T-helper 2 cell treated with Interferon-gamma antibody and Interleukin-4, amounts not matched to agents 100 ng/mL and 5 ng/mL, for 36 hours (primary cell): Measurements from ENCODE around the gene TNRC6C. TPM values are rescaled to one million over a fixed set of nuclear protein-coding genes. Genes with fewer than 3 reads are reported as not detected.
"Not testable (repeated sequence)": the region's sequence is repeated elsewhere in the genome, so short reads cannot be mapped to it uniquely, and the experiment has no call there.

Experiments
- intact Hi-C: fragments of 100-400 bp; cut with micrococcal nuclease; formaldehyde crosslinking; loops from one replicate; pipeline ENCODE4 v1.15.1; 2023
- total RNA-seq: library from RNA; stranded (reverse); gene quantifications from 2 replicates; pipeline ENCODE4 v1.2.3, GENCODE V29; 2022

The TNRC6C gene
- total RNA-seq, 1 donor from 2014 or later = 38.8 TPM

DNA sequence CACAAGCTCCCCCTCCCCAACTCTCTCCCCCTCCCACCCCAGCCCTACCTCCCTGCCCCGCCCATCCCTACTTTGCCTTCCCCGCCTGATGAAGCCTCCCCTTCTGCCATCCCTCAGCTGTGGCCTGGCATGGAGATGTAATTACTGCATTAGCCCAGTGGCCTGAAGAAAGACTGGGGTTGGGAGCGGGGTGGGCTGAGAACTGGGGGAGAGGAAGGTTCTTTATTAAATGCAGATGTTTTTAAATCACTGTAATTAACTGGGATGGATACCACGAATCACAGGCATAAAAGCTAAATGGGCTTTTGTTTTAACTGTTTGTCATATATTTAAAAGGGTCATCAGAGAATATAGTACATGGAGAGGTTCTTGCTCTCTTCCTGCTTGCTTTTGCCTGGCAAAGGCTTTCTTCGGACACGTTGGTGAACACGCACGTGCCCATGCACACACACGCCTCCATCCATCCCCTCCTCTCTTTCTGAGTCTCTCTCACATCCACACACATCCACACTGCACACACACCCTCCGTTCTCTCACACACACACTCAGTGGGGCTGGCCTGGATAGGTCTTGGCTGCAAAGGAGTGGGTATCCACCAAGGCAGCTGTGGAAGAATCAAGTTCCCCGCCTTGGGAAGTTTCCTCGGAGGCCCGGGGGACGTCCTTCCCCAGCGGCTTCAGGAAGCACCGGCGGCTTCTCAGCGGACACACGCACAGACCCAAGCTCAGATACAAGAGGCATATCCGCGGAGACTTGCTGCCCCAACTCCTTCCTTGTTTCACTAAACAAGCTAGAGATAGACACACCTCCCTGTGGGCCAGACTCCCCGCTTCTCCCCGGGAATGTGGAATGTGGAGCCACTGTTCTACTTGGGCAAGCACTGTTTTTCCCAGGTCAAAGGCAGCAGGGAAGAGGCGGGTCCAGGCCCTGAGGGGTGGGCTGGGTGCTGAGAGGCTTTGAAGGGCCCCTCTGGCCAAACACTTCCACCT is 27.4 kb upstream of the TNRC6C start:
- intact Hi-C loops = no loop called here

- intact Hi-C loops = no loop called here
These were observed 24.6 kb upstream of the TNRC6C start for GRCh38 chr17:77933777-77934398.

GRCh38 chr17:77935121-77935571 is 23.4 kb upstream of the TNRC6C start:
- intact Hi-C loops = no loop called here

- intact Hi-C loops = not testable (repeated sequence)
These were observed 22.8 kb upstream of the TNRC6C start for GRCh38 chr17:77935744-77936143.

- intact Hi-C loops = no loop called here
These were observed 21.6 kb upstream of the TNRC6C start for GRCh38 chr17:77936881-77937280.

DNA sequence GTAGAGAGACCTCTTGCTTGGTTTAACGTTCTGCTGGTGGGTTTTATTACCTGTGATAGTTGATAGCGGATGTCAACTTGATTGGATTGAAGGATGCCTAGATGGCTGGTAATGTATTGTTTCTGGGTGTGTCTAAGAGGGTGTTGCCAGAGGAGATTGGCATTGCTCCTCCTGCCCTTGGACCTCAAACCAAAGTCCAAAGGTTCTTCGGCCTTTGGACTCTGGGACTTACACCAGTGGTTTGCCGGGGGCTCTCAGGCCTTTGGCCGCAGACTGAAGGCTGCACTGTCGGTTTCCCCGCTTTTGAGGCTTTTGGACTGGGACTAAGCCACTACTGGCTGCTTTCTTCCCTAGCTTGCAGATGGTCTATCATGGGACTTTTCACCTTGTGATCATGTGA is 17.5 kb upstream of the TNRC6C start:
- intact Hi-C loops = no loop called here

GRCh38 chr17:77942112-77942988 is 16.2 kb upstream of the TNRC6C start:
- intact Hi-C loops = no loop called here

DNA sequence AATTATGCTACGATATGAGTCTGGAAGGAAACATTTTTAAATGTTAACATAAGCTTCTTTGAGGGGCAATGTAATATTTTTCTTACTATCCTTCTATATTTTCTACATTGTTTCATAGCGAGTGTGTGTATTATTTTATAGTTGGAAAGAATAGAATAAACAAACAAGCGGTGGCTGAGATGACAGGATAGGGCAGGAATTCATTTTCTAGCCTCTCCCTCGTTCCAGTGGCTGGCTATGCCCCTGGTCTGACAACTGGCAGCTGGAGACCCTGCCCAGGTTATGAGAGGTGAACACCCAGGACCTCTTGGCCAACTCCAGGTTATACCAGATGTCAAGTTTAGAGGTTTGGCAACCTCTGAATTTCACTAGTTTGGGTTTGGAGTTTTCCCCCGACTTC is 14.5 kb upstream of the TNRC6C start:
- intact Hi-C loops = no loop called here

DNA sequence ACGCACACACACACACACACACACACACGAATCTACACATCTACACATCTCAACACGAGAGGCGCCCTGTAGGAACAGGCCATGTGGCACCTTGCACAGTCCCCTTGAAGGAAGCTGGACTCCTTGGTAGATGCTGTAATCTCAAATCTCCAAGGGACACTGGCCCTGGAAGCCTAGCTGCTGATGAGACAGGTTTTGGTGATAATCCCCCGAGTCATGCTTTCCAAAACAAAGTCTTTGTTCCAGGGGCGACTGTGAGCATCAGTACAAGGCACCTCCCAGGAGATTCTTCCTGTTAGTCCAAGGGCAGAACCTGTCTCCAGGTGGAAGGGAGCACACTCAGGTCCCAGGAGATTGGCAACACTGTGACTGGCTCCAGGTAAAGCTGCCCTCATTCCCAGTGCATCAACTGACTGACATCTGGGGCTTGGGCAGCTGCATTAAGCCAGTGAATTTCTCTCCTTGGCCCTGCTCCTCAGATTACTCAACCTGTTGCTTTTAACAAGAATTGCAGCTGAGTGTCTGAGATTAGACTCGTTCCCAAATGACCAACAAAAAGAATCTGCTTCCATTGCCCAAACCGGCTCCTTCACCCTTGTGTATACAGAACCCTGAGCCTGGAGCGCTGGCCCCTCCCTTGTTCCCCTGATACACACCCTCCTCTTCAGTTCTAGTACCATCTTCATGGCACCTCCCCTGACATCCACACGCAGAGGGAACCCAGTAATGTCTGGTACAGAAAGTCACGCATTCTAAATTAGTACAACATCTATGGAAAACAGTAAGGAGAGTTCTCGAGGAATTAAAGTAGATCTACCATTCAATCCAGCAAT is 13.9 kb upstream of the TNRC6C start:
- intact Hi-C loops = no loop called here

- intact Hi-C loops = no loop called here
These were observed 11.4 kb upstream of the TNRC6C start for GRCh38 chr17:77946900-77947645.

DNA sequence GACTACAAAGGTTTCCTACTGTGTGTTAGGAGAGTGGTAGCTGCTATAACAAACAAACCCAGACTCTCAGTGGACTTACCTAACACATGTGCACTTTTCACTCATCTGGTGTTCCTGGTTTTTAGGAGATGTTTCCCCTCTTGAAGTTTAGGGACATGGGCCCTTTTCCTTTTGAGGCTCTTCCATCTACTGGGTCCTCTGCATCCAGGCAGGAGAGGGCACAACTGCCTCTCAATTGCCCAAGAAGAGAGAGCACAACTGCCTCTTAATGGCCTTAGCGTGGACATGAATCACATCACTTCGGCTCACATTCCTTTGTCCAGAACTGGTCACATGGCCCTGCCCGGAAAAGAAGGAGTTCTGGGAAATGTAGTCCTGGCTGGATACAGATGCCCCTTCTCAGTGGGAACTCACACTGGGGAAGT is 9.8 kb upstream of the TNRC6C start:
- intact Hi-C loops = no loop called here

DNA sequence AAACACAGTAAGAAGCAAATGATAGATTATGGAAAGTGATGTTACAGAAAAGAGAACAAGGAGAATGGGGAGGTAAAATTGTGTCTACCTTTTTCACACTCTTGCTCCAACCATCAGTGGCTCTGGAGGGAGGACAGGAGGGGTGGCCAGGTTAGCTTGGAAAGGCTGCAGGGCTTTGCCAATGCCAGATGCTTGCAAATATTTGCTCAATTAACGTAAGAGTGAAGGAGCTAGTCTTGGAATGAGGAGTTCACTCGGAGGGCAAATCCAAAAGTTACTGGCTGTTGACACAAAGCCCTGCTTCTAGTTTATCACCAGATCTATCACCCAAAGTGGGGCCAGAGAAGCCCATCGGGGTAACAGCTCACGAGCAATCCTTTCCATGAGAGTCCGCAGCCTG is 7.4 kb upstream of the TNRC6C start:
- intact Hi-C loops = no loop called here

GRCh38 chr17:77952368-77952767 is 6.1 kb upstream of the TNRC6C start:
- intact Hi-C loops = no loop called here

DNA sequence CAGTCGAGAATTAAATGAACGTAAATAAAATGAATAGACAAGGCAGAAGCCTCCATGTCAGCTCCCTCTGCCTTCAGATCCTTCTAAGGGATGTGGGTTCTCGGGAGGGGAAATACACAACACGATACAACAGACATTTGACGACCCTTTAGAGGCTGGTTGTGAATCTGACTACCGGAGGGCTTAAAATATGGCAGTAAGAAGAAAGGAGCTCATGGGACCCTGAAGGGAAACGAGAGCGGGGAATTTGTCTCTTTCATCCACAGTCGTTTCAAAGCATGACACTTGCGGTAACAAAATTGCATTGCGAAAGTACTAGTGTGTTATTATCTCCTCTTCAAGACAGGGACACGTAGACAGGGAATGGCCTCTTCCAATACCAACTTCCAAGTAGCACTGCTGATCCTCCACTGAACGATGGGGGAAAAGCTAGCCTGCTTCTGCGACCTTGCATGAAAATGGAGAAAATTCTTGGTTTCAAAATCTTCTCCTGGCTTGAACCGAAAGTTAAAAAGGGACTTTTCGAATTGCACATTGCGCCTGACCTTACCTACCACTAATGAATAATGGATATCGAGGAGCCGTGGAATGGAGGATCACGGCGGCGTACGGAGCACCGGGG is 1.2 kb upstream of the TNRC6C start:
- intact Hi-C loops = loop anchor here (5.0 kb wide), 2 partner anchors 175 to 185 kb away; partner anchors contain the start of gene TMC8

- intact Hi-C loops = loop anchor here (1.0 to 5.0 kb wide), 4 partner anchors 78 to 292 kb away; partner anchors contain the start of gene TMC8
These were observed 218 bp downstream of the TNRC6C start for GRCh38 chr17:77958716-77959125.

DNA sequence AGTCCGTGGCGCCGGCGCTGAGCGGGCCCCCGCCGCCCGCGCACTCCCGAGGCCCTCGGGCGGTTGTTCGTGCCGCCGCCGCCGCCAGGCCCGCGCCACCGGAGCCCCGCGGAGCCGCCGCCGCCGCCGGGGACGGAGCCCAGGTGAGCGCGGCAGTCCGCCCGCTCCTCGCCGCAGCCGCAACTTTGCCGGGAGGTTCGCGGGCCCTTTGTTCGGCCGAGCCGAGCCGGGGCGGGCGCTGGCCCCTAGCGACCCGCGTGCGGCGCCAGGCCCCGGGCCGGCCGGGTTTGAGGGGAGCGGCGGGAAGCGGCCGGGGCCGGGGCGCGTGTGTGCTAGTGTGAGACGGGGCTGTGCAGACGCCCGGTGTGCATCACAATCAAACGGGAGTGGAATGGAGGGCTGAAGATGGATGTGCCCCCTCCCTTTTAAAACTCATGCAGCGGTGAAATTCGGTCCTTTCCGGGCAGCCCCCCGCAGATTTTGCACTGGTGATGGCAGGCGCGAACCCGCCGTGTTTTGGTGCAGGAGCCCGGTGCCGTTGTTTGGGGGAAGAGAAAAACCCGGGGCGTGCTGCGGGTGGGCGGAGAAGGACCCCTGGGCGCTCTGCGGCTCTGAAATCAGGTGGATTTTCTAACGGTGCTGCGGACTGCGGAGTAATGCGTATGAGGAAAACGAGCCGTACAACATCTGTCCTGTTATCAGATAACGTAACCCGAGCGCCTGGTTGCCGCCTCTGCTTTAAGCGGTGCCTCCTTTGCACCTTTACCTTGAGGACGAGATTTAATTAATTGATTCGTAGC is 823 bp downstream of the TNRC6C start:
- intact Hi-C loops = loop anchor here (2.0 to 5.0 kb wide), 3 partner anchors 79 to 187 kb away; partner anchors contain the start of gene TMC8

- intact Hi-C loops = loop anchor here (2.0 to 5.0 kb wide), 3 partner anchors 79 to 188 kb away; partner anchors contain the start of gene TMC8
These were observed 1.5 kb downstream of the TNRC6C start for GRCh38 chr17:77959926-77960521.

DNA sequence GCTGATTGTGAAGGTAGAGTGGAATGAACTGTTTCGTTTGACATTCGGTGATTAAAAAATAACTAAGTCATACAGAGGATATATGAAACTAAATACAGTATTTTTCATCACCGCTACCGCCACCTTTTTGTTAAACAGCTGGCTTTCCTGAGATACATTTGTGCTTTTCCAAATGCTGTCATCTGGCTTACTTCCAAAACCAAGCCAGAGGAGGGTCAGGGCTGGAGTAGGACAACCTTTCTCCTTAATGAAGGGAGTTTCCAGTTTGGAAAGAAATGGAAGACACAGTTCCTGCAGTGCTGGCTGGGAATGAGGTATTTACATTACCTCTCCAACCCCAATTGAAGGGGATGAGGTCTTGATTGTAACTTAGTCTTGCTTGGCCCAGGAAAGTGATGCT is 3.2 kb downstream of the TNRC6C start:
- intact Hi-C loops = no loop called here
